K562 (cell line): Measurements from ENCODE around the gene HDAC9. TPM values are rescaled to one million over a fixed set of nuclear protein-coding genes. Genes with fewer than 3 reads are reported as not detected.

ENCODE experiments used
- BRD4 ChIP-seq: fragments of 200-600 bp; sonication (generic); IDR thresholded peaks from 2 replicates; pipeline ENCODE4 v1.6.1; 2017; ENCODE audit warnings: inconsistent platforms
- CBX1 ChIP-seq: sonication (generic); IDR thresholded peaks from 2 replicates; pipeline ENCODE4 v1.6.1; 2016; ENCODE audit warnings: antibody characterized with exemption, low read depth, mild to moderate bottlenecking
- MBD1 ChIP-seq: fragments of 250-450 bp; sonication (Bioruptor Pico); IDR thresholded peaks from 2 replicates; pipeline ENCODE4 v1.8.0; 2022; ENCODE audit warnings: inconsistent platforms
- SRF ChIP-seq, 2 experiments: fragments of 250-450, 450-650 bp in 1 of 2; sonication (Bioruptor Pico) in 1 of 2; sonication (generic) in 1 of 2; formaldehyde crosslinking; IDR thresholded peaks; 2 replicates each; pipeline versions ENCODE4 v1.5.0 to v1.5.1; 2020 to 2022; ENCODE audit warnings: mild to moderate bottlenecking in 1 of 2, missing genetic modification reagents in 1 of 2
- XRCC5 ChIP-seq: fragments of 200-400 bp; formaldehyde crosslinking; IDR thresholded peaks from 2 replicates; pipeline ENCODE4 v1.6.1; 2017; ENCODE audit warnings: low read depth, mild to moderate bottlenecking, low read length
- polyA plus RNA-seq, 8 experiments: library from polyadenylated mRNA; depleted of rRNA in 4 of 8; stranded (reverse) in 5 of 8; unstranded in 3 of 8; fragments of >200 nt; fragmentation: Nextera tagmentation in 2 of 8; fragmentation: Illumina TruSeq in 1 of 8; extraction: Ambion mirVana in 2 of 8; extraction: Trizol in 1 of 8; gene quantifications; 2 replicates each; pipeline versions ENCODE4 v1.2.1 to v1.2.3, GENCODE V29; 2011 to 2014; ENCODE audit warnings: inconsistent platforms in 1 of 8, missing spikeins in 1 of 8
- total RNA-seq, 7 experiments: library from RNA; depleted of rRNA in 6 of 7; stranded (reverse); fragments of >200 nt in 6 of 7; fragmentation: Illumina TruSeq in 2 of 7; extraction: Trizol in 2 of 7; gene quantifications; 2 replicates each; pipeline versions ENCODE4 v1.2.1 to v1.2.3, GENCODE V29; 2011 to 2021; ENCODE audit warnings: low replicate concordance in 1 of 7
- TF ChIP-seq, protein P1 (sequence below): fragments of 450-650 bp; IDR thresholded peaks from one replicate; pipeline ENCODE4 v1.6.1; 2018; ENCODE audit warnings: mild to moderate bottlenecking, moderate library complexity; ENCODE audit not compliant: partially characterized antibody
- TF ChIP-seq, protein P2 (sequence below): fragments of 450-650 bp; IDR thresholded peaks from 2 replicates; pipeline ENCODE4 v1.6.1; 2016; ENCODE audit warnings: low read depth, mild to moderate bottlenecking, moderate library complexity

Gene HDAC9
- total and polyA plus RNA-seq, 9 of the 15 experiments (the other 6 are each of a cell fraction or from before 2014, with no cell fraction given): 0.08 to 0.91 (median 0.33) TPM

GRCh38 chr7:18993933-18994668, 498.6 kb downstream of the HDAC9 start (continued):
- TF ChIP-seq, protein P1, sequence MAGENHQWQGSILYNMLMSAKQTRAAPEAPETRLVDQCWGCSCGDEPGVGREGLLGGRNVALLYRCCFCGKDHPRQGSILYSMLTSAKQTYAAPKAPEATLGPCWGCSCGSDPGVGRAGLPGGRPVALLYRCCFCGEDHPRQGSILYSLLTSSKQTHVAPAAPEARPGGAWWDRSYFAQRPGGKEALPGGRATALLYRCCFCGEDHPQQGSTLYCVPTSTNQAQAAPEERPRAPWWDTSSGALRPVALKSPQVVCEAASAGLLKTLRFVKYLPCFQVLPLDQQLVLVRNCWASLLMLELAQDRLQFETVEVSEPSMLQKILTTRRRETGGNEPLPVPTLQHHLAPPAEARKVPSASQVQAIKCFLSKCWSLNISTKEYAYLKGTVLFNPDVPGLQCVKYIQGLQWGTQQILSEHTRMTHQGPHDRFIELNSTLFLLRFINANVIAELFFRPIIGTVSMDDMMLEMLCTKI: no peak
- no peak for TF ChIP-seq MBD1 (CRISPR knock-in tag)
- no peak for TF ChIP-seq XRCC5
- TF ChIP-seq CBX1: no peak
- no peak for TF ChIP-seq SRF (CRISPR knock-in tag; IDR thresholded peaks at IDR 0.05)
- no peak for TF ChIP-seq BRD4
- TF ChIP-seq, protein P2, sequence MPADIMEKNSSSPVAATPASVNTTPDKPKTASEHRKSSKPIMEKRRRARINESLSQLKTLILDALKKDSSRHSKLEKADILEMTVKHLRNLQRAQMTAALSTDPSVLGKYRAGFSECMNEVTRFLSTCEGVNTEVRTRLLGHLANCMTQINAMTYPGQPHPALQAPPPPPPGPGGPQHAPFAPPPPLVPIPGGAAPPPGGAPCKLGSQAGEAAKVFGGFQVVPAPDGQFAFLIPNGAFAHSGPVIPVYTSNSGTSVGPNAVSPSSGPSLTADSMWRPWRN: no peak
